Tibial nerve (tissue), 4 donors: ENCODE data around the gene CCL3. TPM values are rescaled to one million over a fixed set of nuclear protein-coding genes. Genes with fewer than 3 reads are reported as not detected.

ENCODE experiments used
- DNase-seq, 2 donors: peaks; one replicate each; pipeline ENCODE4 v3.0.0-alpha.2; 2019; ENCODE audit warnings: low spot score in 2 of 2
- H3K27ac ChIP-seq, 4 donors: fragments of 200-600 bp; sonication (generic) in 3 of 4; one replicate each; pipeline ENCODE4 v1.5.1; 2017 to 2019; ENCODE audit warnings: mild to moderate bottlenecking in 1 of 4
- H3K27me3 ChIP-seq, 2 donors: fragments of 200-600 bp; sonication (generic) in 1 of 2; one replicate each; pipeline versions ENCODE4 v1.5.1 to v1.6.0; 2017 to 2019
- H3K36me3 ChIP-seq, 3 donors: fragments of 200-600 bp; sonication (generic); one replicate each; pipeline ENCODE4 v1.5.1; 2018 to 2019
- H3K4me1 ChIP-seq, 4 donors: fragments of 200-600 bp; sonication (generic) in 3 of 4; one replicate each; pipeline ENCODE4 v1.5.1; 2017 to 2019
- H3K4me3 ChIP-seq, 4 donors: fragments of 200-600 bp; sonication (generic) in 3 of 4; one replicate each; pipeline ENCODE4 v1.5.1; 2017 to 2019; ENCODE audit warnings: mild to moderate bottlenecking in 1 of 4, moderate library complexity in 1 of 4
- H3K9me3 ChIP-seq, 4 donors: fragments of 200-600 bp; sonication (generic) in 3 of 4; one replicate each; pipeline ENCODE4 v1.5.1; 2017 to 2019
- CTCF ChIP-seq, 5 experiments: fragments of 200-600 bp in 3 of 5; fragments of 450-650 bp in 2 of 5; sonication (generic) in 3 of 5; IDR thresholded peaks; one replicate each; pipeline ENCODE4 v1.5.1; 2016 to 2019; ENCODE audit warnings: antibody characterized with exemption in 5 of 5, mild to moderate bottlenecking in 3 of 5, moderate library complexity in 2 of 5
- EP300 ChIP-seq, 2 donors: sonication (generic); formaldehyde crosslinking; IDR thresholded peaks; one replicate each; pipeline ENCODE4 v1.6.1; 2017; ENCODE audit warnings: antibody characterized with exemption in 2 of 2, mild to moderate bottlenecking in 1 of 2
- POLR2A ChIP-seq, 2 donors: fragments of 450-650 bp; IDR thresholded peaks; one replicate each; pipeline ENCODE4 v1.6.1; 2017; ENCODE audit warnings: antibody characterized with exemption in 2 of 2, mild to moderate bottlenecking in 2 of 2, moderate library complexity in 2 of 2
- WGBS, 2 donors: methylation state at CpG; one replicate each; pipeline ENCODE4 v1.1.5; 2018; 5-methylcytosine and 5-hydroxymethylcytosine counted together
- total RNA-seq, 4 donors: library from RNA; depleted of rRNA; stranded (reverse); fragments of >200 nt; gene quantifications; one replicate each; pipeline ENCODE4 v1.1.0, GENCODE V29; 2016

Gene CCL3
- total RNA-seq, 4 donors from 2014 or later = 3.6 TPM; not detected in 3

GRCh38 chr17:36128411-36128978 lies 38.6 kb upstream of the CCL3 start:
- H3K9me3 ChIP-seq = peaks cover 0 to 23% (median 0%) of the 10 kb centered on the region in 4 donors
- TF ChIP-seq CTCF (IDR thresholded peaks at IDR 0.05) (no peak), POLR2A (IDR thresholded peaks at IDR 0.05) (no peak), EP300 (IDR thresholded peaks at IDR 0.05) (no peak)
- H3K27ac ChIP-seq = no peak overlapping the region
- no peak for DNase-seq
- WGBS, 2 donors = 57 to 71% methylated on average over 4 of the region's 4 CpGs
- no peak overlapping the region for H3K4me3 ChIP-seq
- no peaks in the 10 kb centered on the region for H3K27me3 ChIP-seq
- H3K4me1 ChIP-seq = peaks cover 0 to 4% (median 0%) of the 10 kb centered on the region in 4 donors
- H3K36me3 ChIP-seq = peaks cover 0 to 5% (median 0%) of the 10 kb centered on the region in 3 donors

- no peak for DNase-seq
- TF ChIP-seq POLR2A (IDR thresholded peaks at IDR 0.05) = no peak
- no peak for TF ChIP-seq EP300 (IDR thresholded peaks at IDR 0.05)
- no peak for TF ChIP-seq CTCF (IDR thresholded peaks at IDR 0.05)
- H3K27me3 ChIP-seq = no peaks in the 10 kb centered on the region
- H3K4me3 ChIP-seq = no peak overlapping the region
- H3K36me3 ChIP-seq = peaks cover 0 to 5% (median 0%) of the 10 kb centered on the region in 3 donors
- 72 to 75% methylated on average over 6 of the region's 6 CpGs for WGBS, 2 donors
- peaks cover 0 to 23% (median 0%) of the 10 kb centered on the region in 4 donors for H3K9me3 ChIP-seq
- H3K4me1 ChIP-seq = peaks cover 0 to 4% (median 0%) of the 10 kb centered on the region in 4 donors
- no peak overlapping the region for H3K27ac ChIP-seq
These were observed 38.0 kb upstream of the CCL3 start for GRCh38 chr17:36127911-36128310.

GRCh38 chr17:36127199-36127893 lies 37.4 kb upstream of the CCL3 start:
- 83 to 86% methylated on average over 7 of the region's 7 CpGs for WGBS, 2 donors
- no peak for TF ChIP-seq CTCF (IDR thresholded peaks at IDR 0.05)
- no peak for TF ChIP-seq POLR2A (IDR thresholded peaks at IDR 0.05)
- TF ChIP-seq EP300 (IDR thresholded peaks at IDR 0.05) = no peak
- Histone ChIP-seq H3K4me1 (peaks cover 0 to 4% (median 0%) of the 10 kb centered on the region in 4 donors), H3K36me3 (peaks cover 0 to 5% (median 0%) of the 10 kb centered on the region in 3 donors), H3K27me3 (no peaks in the 10 kb centered on the region), H3K4me3 (no peak overlapping the region), H3K9me3 (peaks cover 0 to 23% (median 0%) of the 10 kb centered on the region in 4 donors), H3K27ac (no peak overlapping the region)
- DNase-seq = no peak

- Histone ChIP-seq H3K4me1 (peaks cover 0 to 4% (median 0%) of the 10 kb centered on the region in 4 donors), H3K36me3 (peaks cover 0 to 5% (median 0%) of the 10 kb centered on the region in 3 donors), H3K27ac (no peak overlapping the region), H3K4me3 (no peak overlapping the region), H3K9me3 (peaks cover 0 to 23% (median 0%) of the 10 kb centered on the region in 4 donors), H3K27me3 (no peaks in the 10 kb centered on the region)
- TF ChIP-seq CTCF (IDR thresholded peaks at IDR 0.05) (no peak), POLR2A (IDR thresholded peaks at IDR 0.05) (no peak)
- WGBS, 2 donors = 76 to 79% methylated on average over 9 of the region's 9 CpGs
- DNase-seq = no peak
These were observed 35.2 kb upstream of the CCL3 start for GRCh38 chr17:36124879-36125824.
